ENCODE measurements around the gene TMEM39A. TPM values are rescaled to one million over a fixed set of nuclear protein-coding genes. Genes with fewer than 3 reads are reported as not detected.

Gene TMEM39A
- total and polyA plus RNA-seq, 2 of the 4 experiments (the other 2 are of a cell fraction) = 29.6 to 117 TPM

DNA sequence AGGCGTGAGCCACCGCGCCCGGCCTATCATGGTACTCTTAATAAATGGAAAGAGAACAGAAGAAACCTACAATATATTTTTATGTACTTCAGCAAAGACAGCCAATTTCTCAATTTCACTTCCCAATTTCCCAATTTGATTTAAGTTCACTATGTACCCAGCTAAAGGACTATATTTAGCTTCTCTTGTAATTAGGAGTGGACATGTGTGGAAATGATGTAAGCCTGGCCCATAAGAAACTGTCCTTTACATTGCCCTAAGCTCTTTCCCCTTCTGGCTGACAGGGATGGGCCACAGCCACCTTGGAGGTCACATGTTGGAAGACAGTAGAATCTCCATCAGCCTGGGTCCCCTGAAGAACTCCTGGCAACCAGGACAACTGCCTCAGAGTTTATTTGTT is 6.2 kb downstream of the TMEM39A start:
- H3K79me1 ChIP-seq (ENCODE audit: low read depth in 1 of 2, low read length in 2 of 2) = peaks cover 36% of the 10 kb centered on the region in 2 experiments
- H3K4me3 ChIP-seq (ENCODE audit: insufficient read depth, low read depth, low read length) = no peak overlapping the region
- H2BK15ac ChIP-seq (ENCODE audit: low read depth, low read length) = no peak overlapping the region
- no peak overlapping the region for H4K91ac ChIP-seq (ENCODE audit: insufficient read depth, low read depth, low read length)
- no peak overlapping the region for H3K4ac ChIP-seq (ENCODE audit: low read depth, low read length)
- no peak for ATAC-seq (ENCODE audit: low read depth)
- WGBS, 2 experiments (ENCODE audit: extremely low coverage in 2 of 2, insufficient read length in 1 of 2) = no CpG with 5 or more reads among the region's 4 CpGs
- peaks cover 7% of the 10 kb centered on the region for H3K9me1 ChIP-seq (ENCODE audit: insufficient read depth, low read length)
- H3K9me3 ChIP-seq (ENCODE audit: control insufficient read depth, insufficient read depth, low read length) = no peaks in the 10 kb centered on the region
- H3K14ac ChIP-seq (replicated peaks; ENCODE audit: low read depth, low read length) = no peak overlapping the region
- H4K20me1 ChIP-seq (ENCODE audit: insufficient read depth, low read length) = peaks cover 26% of the 10 kb centered on the region; the same call in 1 of the 2 replicates
- no peak overlapping the region for H4K8ac ChIP-seq (ENCODE audit: low read depth in 2 of 2, low read length in 2 of 2)
- TF ChIP-seq RAD21 (IDR thresholded peaks at IDR 0.05; ENCODE audit: low read length) = no peak
- no peak for TF ChIP-seq POLR2A (IDR thresholded peaks at IDR 0.05; ENCODE audit: low read depth, low read length)
- no peak for TF ChIP-seq FOS (IDR thresholded peaks at IDR 0.05; ENCODE audit: low read depth, low read length)
- no peak for TF ChIP-seq MXI1 (IDR thresholded peaks at IDR 0.05; ENCODE audit: borderline replicate concordance, low read depth, low read length)
- no peak for TF ChIP-seq NFE2L2 (IDR thresholded peaks at IDR 0.05; ENCODE audit: low read depth, low read length)
- TF ChIP-seq SMC3 (IDR thresholded peaks at IDR 0.05; ENCODE audit: low read depth, low read length) = no peak
- no peak for TF ChIP-seq RCOR1 (IDR thresholded peaks at IDR 0.05; ENCODE audit: insufficient replicate concordance, low read length)
- no peak for TF ChIP-seq BHLHE40 (IDR thresholded peaks at IDR 0.05; ENCODE audit: low read depth, low read length)
- TF ChIP-seq RFX5 (IDR thresholded peaks at IDR 0.05; ENCODE audit: low read depth, low read length) = no peak
- no peak for TF ChIP-seq MAZ (IDR thresholded peaks at IDR 0.05; ENCODE audit: borderline replicate concordance, low read depth, low read length)
- TF ChIP-seq CHD1 (IDR thresholded peaks at IDR 0.05; ENCODE audit: low read depth, low read length) = no peak
- no peak for TF ChIP-seq CEBPB (IDR thresholded peaks at IDR 0.05; ENCODE audit: low read depth, low read length)
- TF ChIP-seq, protein P1, sequence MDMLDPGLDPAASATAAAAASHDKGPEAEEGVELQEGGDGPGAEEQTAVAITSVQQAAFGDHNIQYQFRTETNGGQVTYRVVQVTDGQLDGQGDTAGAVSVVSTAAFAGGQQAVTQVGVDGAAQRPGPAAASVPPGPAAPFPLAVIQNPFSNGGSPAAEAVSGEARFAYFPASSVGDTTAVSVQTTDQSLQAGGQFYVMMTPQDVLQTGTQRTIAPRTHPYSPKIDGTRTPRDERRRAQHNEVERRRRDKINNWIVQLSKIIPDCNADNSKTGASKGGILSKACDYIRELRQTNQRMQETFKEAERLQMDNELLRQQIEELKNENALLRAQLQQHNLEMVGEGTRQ (IDR thresholded peaks at IDR 0.05; ENCODE audit: low read depth, low read length) = no peak
- TF ChIP-seq, protein P2, sequence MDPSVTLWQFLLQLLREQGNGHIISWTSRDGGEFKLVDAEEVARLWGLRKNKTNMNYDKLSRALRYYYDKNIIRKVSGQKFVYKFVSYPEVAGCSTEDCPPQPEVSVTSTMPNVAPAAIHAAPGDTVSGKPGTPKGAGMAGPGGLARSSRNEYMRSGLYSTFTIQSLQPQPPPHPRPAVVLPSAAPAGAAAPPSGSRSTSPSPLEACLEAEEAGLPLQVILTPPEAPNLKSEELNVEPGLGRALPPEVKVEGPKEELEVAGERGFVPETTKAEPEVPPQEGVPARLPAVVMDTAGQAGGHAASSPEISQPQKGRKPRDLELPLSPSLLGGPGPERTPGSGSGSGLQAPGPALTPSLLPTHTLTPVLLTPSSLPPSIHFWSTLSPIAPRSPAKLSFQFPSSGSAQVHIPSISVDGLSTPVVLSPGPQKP (IDR thresholded peaks at IDR 0.05; ENCODE audit: borderline replicate concordance, low read depth, low read length) = no peak
- TF ChIP-seq, protein P3, sequence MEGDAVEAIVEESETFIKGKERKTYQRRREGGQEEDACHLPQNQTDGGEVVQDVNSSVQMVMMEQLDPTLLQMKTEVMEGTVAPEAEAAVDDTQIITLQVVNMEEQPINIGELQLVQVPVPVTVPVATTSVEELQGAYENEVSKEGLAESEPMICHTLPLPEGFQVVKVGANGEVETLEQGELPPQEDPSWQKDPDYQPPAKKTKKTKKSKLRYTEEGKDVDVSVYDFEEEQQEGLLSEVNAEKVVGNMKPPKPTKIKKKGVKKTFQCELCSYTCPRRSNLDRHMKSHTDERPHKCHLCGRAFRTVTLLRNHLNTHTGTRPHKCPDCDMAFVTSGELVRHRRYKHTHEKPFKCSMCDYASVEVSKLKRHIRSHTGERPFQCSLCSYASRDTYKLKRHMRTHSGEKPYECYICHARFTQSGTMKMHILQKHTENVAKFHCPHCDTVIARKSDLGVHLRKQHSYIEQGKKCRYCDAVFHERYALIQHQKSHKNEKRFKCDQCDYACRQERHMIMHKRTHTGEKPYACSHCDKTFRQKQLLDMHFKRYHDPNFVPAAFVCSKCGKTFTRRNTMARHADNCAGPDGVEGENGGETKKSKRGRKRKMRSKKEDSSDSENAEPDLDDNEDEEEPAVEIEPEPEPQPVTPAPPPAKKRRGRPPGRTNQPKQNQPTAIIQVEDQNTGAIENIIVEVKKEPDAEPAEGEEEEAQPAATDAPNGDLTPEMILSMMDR (conservative IDR thresholded peaks at IDR 0.05; ENCODE audit: low read depth, low read length) = no peak
- no peak for TF ChIP-seq MAFK (IDR thresholded peaks at IDR 0.05; ENCODE audit: low read depth, low read length)
- no TSS peak for BruUV-seq (replicated peaks)
- H2AFZ ChIP-seq (replicated peaks; ENCODE audit: low read length, poor library complexity) = no peak overlapping the region
- no peak overlapping the region for H3K56ac ChIP-seq (ENCODE audit: extremely low read depth, insufficient read depth, low read length)
- no peak overlapping the region for H3K23ac ChIP-seq (ENCODE audit: low read depth, low read length)
- DNase-seq = no peak
- H2BK5ac ChIP-seq (ENCODE audit: low read depth, low read length, poor library complexity, severe bottlenecking) = no peak overlapping the region
- H3K4me1 ChIP-seq (ENCODE audit: control insufficient read depth, insufficient read depth, low read length) = peaks cover 3% of the 10 kb centered on the region
- H2AK5ac ChIP-seq (ENCODE audit: low read depth, low read length) = no peak overlapping the region
- no peak overlapping the region for H3K4me2 ChIP-seq (ENCODE audit: low read depth, low read length)
- no peak overlapping the region for H3K18ac ChIP-seq (ENCODE audit: low read depth, low read length)
- H3K9ac ChIP-seq (ENCODE audit: low read depth, low read length) = no peak overlapping the region
- ChIA-PET POLR2A (ENCODE audit: unreplicated experiment) (no interaction called here), CTCF (no interaction called here)
- intact Hi-C loops (cut with micrococcal nuclease) (no loop called here), in situ Hi-C loops (cut with MboI; ENCODE audit: low sequenced_read_pairs) (no loop called here), dilution Hi-C loops (cut with HindIII; ENCODE audit: low sequenced_read_pairs, unreplicated experiment) (no loop called here)
- H3K36me3 ChIP-seq (ENCODE audit: control insufficient read depth, insufficient read depth, low read length) = peaks cover 33% of the 10 kb centered on the region
- H2AK9ac ChIP-seq (replicated peaks; ENCODE audit: low read depth, low read length, poor library complexity) = no peak overlapping the region
- no peak overlapping the region for H3K27ac ChIP-seq (ENCODE audit: insufficient read depth, low read length)
- H4K5ac ChIP-seq (ENCODE audit: low read depth, low read length) = no peak overlapping the region
- H2BK20ac ChIP-seq (ENCODE audit: low read depth, low read length) = no peak overlapping the region
- no peaks in the 10 kb centered on the region for H3K27me3 ChIP-seq (ENCODE audit: control insufficient read depth, insufficient read depth, low read length)
- H2BK120ac ChIP-seq (ENCODE audit: low read depth, low read length) = no peak overlapping the region

Measured in IMR-90 (cell line).